ENCODE results near the gene PPM1M.
"Not testable (repeated sequence)": the region's sequence is repeated elsewhere in the genome, so short reads cannot be mapped to it uniquely, and the experiment has no call there.

PPM1M gene

GRCh38 chr3:52279596-52279995 is 34.0 kb downstream of the PPM1M start:
- no peak for DNase-seq

- DNase-seq = no peak
Observed at GRCh38 chr3:52280050-52280461, 34.5 kb downstream of the PPM1M start.

- no peak for DNase-seq
Observed at GRCh38 chr3:52281981-52282801, 36.6 kb downstream of the PPM1M start.

- DNase-seq = no peak
Observed at GRCh38 chr3:52283306-52283705, 37.7 kb downstream of the PPM1M start.

- not testable (repeated sequence) for DNase-seq
Observed at GRCh38 chr3:52284051-52284450, 38.5 kb downstream of the PPM1M start.

- no peak for DNase-seq
Observed at GRCh38 chr3:52286777-52287110, 41.2 kb downstream of the PPM1M start.

GRCh38 chr3:52288674-52289073 is 43.1 kb downstream of the PPM1M start:
- no peak for DNase-seq

- DNase-seq = no peak
Observed at GRCh38 chr3:52289338-52289746, 43.8 kb downstream of the PPM1M start.

- no peak for DNase-seq
Observed at GRCh38 chr3:52289747-52290595, 44.4 kb downstream of the PPM1M start.

GRCh38 chr3:52290596-52291507 is 45.3 kb downstream of the PPM1M start:
- no peak for DNase-seq

GRCh38 chr3:52291508-52292181 is 46.1 kb downstream of the PPM1M start:
- DNase-seq = no peak

- DNase-seq = no peak
Observed at GRCh38 chr3:52292247-52293065, 46.9 kb downstream of the PPM1M start.

- no peak for DNase-seq
Observed at GRCh38 chr3:52293491-52294319, 48.1 kb downstream of the PPM1M start.

GRCh38 chr3:52294320-52295150 is 49.0 kb downstream of the PPM1M start:
- no peak for DNase-seq

- DNase-seq = no peak
Observed at GRCh38 chr3:52295671-52296208, 50.2 kb downstream of the PPM1M start.

- no peak for DNase-seq
Observed at GRCh38 chr3:52297242-52298148, 51.9 kb downstream of the PPM1M start.

GRCh38 chr3:52298149-52299098 is 52.9 kb downstream of the PPM1M start:
- DNase-seq = no peak

All from NCI-H2081 treated with DMSO at 0.1 percent for 48 hours (cell line).